GM19328 (cell line): Measurements from ENCODE around the gene TRIM66.

Experiments used
- ATAC-seq: cut with Tn5 transposase; IDR thresholded peaks from one replicate; pipeline ENCODE4 v1.9.1; 2021; ENCODE audit warnings: mild to moderate bottlenecking, moderate library complexity; ENCODE audit not compliant: unreplicated experiment

The TRIM66 gene

GRCh38 chr11:8714622-8715225, 32.3 kb upstream of the TRIM66 start:
- no peak for ATAC-seq

- no peak for ATAC-seq
Observed at GRCh38 chr11:8713760-8714454, 31.4 kb upstream of the TRIM66 start.

GRCh38 chr11:8712506-8712905, 30.0 kb upstream of the TRIM66 start:
- ATAC-seq: no peak

- no peak for ATAC-seq
Observed at GRCh38 chr11:8711895-8712442, 29.5 kb upstream of the TRIM66 start.

DNA sequence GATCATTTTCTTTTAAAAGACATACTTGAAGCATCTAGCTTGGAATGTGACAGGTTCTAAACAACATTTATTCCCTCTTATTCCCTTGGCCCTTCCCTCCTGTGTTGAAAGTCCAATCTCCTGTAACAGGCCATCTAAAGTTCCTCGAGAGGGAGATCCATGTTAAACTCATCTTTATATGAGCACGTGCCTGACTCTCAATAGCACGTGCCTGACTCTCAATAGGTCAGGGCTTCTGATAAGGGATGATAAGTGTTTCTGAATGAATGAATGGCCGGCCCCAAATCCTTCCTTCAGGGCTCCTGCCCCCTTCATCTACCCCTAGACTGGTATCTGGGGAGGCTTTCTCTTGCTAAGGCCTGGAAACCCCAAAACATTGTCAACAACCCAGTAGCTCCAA, 27.3 kb upstream of the TRIM66 start:
- no peak for ATAC-seq

GRCh38 chr11:8709002-8709672, 26.7 kb upstream of the TRIM66 start:
- no peak for ATAC-seq

GRCh38 chr11:8707541-8708191, 25.2 kb upstream of the TRIM66 start:
- no peak for ATAC-seq

- no peak for ATAC-seq
Observed at GRCh38 chr11:8706673-8707432, 24.4 kb upstream of the TRIM66 start.

GRCh38 chr11:8705146-8705545, 22.7 kb upstream of the TRIM66 start:
- ATAC-seq: no peak

- ATAC-seq: no peak
Observed at GRCh38 chr11:8704136-8704535, 21.7 kb upstream of the TRIM66 start.

- no peak for ATAC-seq
Observed at GRCh38 chr11:8702598-8702915, 20.1 kb upstream of the TRIM66 start.

- no peak for ATAC-seq
Observed at GRCh38 chr11:8701891-8702597, 19.6 kb upstream of the TRIM66 start.

- ATAC-seq: no peak
Observed at GRCh38 chr11:8699903-8700302, 17.4 kb upstream of the TRIM66 start.

GRCh38 chr11:8698917-8699441, 16.5 kb upstream of the TRIM66 start:
- ATAC-seq: no peak

- ATAC-seq: no peak
Observed at GRCh38 chr11:8698379-8698851, 15.9 kb upstream of the TRIM66 start.

GRCh38 chr11:8697054-8697453, 14.6 kb upstream of the TRIM66 start:
- no peak for ATAC-seq

DNA sequence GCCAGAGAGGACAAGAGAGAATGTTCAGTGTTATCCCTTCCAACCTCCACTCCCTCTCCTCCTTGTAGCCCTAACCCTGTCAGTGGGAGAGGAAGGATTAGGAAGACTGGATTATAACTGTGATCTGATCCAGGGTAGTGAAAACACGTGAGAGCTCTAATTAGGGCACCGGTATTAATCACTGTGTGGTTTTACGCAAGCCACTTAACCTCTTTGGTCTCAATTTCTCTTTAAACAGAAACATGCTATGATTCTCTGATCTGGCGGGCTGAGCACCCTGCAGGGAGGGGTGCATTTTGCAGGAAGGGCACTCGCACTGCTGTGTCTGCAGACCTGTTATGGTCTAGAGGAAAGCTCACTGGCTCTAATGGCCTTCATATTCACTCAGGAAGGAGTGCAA, 11.7 kb upstream of the TRIM66 start:
- ATAC-seq: no peak

- ATAC-seq: no peak
Observed at GRCh38 chr11:8693555-8693954, 11.1 kb upstream of the TRIM66 start.

- ATAC-seq: no peak
Observed at GRCh38 chr11:8693010-8693551, 10.6 kb upstream of the TRIM66 start.

GRCh38 chr11:8692417-8692816, 10.0 kb upstream of the TRIM66 start:
- ATAC-seq: no peak
